ENCODE data around the gene TAOK1. TPM values are rescaled to one million over a fixed set of nuclear protein-coding genes. Genes with fewer than 3 reads are reported as not detected.
A peak's percentile ranks its signal among the peaks of the same experiment; 100 is the strongest.

Gene TAOK1
- total and polyA plus RNA-seq, 2 of the 13 experiments (the other 11 are each of a cell fraction or from before 2014, with no cell fraction given) = 14.1 to 23.0 TPM

GRCh38 chr17:29565643-29566472 is 175.7 kb downstream of the TAOK1 start (continued):
- TF ChIP-seq ZC3H13 (CRISPR knock-in tag; IDR thresholded peaks at IDR 0.05) = no peak
- TF ChIP-seq ZNF501 (CRISPR knock-in tag; IDR thresholded peaks at IDR 0.05) = peak; percentile 90
- peak; percentile 62; the same call in 1 of the 2 replicates for TF ChIP-seq FOXC1 (CRISPR knock-in tag; IDR thresholded peaks at IDR 0.05; ENCODE audit: borderline replicate concordance)
- TF ChIP-seq, protein P1, sequence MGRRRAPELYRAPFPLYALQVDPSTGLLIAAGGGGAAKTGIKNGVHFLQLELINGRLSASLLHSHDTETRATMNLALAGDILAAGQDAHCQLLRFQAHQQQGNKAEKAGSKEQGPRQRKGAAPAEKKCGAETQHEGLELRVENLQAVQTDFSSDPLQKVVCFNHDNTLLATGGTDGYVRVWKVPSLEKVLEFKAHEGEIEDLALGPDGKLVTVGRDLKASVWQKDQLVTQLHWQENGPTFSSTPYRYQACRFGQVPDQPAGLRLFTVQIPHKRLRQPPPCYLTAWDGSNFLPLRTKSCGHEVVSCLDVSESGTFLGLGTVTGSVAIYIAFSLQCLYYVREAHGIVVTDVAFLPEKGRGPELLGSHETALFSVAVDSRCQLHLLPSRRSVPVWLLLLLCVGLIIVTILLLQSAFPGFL (CRISPR knock-in tag; IDR thresholded peaks at IDR 0.05) = no peak
- TF ChIP-seq NR1H2 (CRISPR knock-in tag; IDR thresholded peaks at IDR 0.05; ENCODE audit: borderline replicate concordance, low read depth) = 0 out of 2 replicates have a peak, but pooled peaks have one; percentile 7
- TF ChIP-seq, protein P2, sequence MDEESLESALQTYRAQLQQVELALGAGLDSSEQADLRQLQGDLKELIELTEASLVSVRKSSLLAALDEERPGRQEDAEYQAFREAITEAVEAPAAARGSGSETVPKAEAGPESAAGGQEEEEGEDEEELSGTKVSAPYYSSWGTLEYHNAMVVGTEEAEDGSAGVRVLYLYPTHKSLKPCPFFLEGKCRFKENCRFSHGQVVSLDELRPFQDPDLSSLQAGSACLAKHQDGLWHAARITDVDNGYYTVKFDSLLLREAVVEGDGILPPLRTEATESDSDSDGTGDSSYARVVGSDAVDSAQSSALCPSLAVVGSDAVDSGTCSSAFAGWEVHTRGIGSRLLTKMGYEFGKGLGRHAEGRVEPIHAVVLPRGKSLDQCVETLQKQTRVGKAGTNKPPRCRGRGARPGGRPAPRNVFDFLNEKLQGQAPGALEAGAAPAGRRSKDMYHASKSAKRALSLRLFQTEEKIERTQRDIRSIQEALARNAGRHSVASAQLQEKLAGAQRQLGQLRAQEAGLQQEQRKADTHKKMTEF (CRISPR knock-in tag; IDR thresholded peaks at IDR 0.05) = peak; percentile 56
- 0 out of 2 replicates have a peak, but pooled peaks have one; percentile 11 for TF ChIP-seq ZMYM4 (CRISPR knock-in tag; IDR thresholded peaks at IDR 0.05)
- TF ChIP-seq, protein P3, sequence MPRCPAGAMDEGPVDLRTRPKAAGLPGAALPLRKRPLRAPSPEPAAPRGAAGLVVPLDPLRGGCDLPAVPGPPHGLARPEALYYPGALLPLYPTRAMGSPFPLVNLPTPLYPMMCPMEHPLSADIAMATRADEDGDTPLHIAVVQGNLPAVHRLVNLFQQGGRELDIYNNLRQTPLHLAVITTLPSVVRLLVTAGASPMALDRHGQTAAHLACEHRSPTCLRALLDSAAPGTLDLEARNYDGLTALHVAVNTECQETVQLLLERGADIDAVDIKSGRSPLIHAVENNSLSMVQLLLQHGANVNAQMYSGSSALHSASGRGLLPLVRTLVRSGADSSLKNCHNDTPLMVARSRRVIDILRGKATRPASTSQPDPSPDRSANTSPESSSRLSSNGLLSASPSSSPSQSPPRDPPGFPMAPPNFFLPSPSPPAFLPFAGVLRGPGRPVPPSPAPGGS (CRISPR knock-in tag; IDR thresholded peaks at IDR 0.05) = peak; percentile 41; the same call in 1 of the 2 replicates
- no peak for TF ChIP-seq ISX (CRISPR knock-in tag; conservative IDR thresholded peaks at IDR 0.05)
- TF ChIP-seq ZNF121 (CRISPR knock-in tag; IDR thresholded peaks at IDR 0.05) = peak; percentile 2; the same call in 1 of the 2 replicates
- TF ChIP-seq ZBTB14 (CRISPR knock-in tag; IDR thresholded peaks at IDR 0.05) = 0 out of 2 replicates have a peak, but pooled peaks have one; percentile 13
- peak; percentile 58; the same call in 1 of the 2 replicates for TF ChIP-seq ARNT2 (CRISPR knock-in tag; IDR thresholded peaks at IDR 0.05; ENCODE audit: low read depth)
- TF ChIP-seq, protein P4, sequence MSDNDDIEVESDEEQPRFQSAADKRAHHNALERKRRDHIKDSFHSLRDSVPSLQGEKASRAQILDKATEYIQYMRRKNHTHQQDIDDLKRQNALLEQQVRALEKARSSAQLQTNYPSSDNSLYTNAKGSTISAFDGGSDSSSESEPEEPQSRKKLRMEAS (IDR thresholded peaks at IDR 0.05) = peak; percentile 71
- 0 out of 2 replicates have a peak, but pooled peaks have one; percentile 44 for TF ChIP-seq ZNF619 (CRISPR knock-in tag; IDR thresholded peaks at IDR 0.05)
- no peak for TF ChIP-seq ATF2 (CRISPR knock-in tag; IDR thresholded peaks at IDR 0.05)
- 0 out of 2 replicates have a peak, but pooled peaks have one; percentile 63 for TF ChIP-seq CAMTA2 (CRISPR knock-in tag; IDR thresholded peaks at IDR 0.05; ENCODE audit: borderline replicate concordance)

Data from HepG2 (cell line).